HepG2 (cell line): ENCODE results near the gene FTCD.
"Not testable (repeated sequence)": the region's sequence is repeated elsewhere in the genome, so short reads cannot be mapped to it uniquely, and the experiment has no call there.

Experiments
- CHCHD3 ChIP-seq: sonication (generic); formaldehyde crosslinking; IDR thresholded peaks from 2 replicates; pipeline ENCODE4 v1.8.0; 2022; ENCODE audit warnings: mild to moderate bottlenecking, missing genetic modification reagents, moderate library complexity
- KDM4B ChIP-seq: sonication (generic); formaldehyde crosslinking; IDR thresholded peaks from 2 replicates; pipeline ENCODE4 v1.4.0; 2020; ENCODE audit warnings: missing genetic modification reagents
- POLR2A ChIP-seq, 2 experiments: IDR thresholded peaks; 2 replicates each; pipeline ENCODE4 v1.6.1; 2011; ENCODE audit warnings: low read depth in 2 of 2, low read length in 2 of 2, mild to moderate bottlenecking in 1 of 2, moderate library complexity in 1 of 2; ENCODE audit not compliant: insufficient read depth in 1 of 2

DNA sequence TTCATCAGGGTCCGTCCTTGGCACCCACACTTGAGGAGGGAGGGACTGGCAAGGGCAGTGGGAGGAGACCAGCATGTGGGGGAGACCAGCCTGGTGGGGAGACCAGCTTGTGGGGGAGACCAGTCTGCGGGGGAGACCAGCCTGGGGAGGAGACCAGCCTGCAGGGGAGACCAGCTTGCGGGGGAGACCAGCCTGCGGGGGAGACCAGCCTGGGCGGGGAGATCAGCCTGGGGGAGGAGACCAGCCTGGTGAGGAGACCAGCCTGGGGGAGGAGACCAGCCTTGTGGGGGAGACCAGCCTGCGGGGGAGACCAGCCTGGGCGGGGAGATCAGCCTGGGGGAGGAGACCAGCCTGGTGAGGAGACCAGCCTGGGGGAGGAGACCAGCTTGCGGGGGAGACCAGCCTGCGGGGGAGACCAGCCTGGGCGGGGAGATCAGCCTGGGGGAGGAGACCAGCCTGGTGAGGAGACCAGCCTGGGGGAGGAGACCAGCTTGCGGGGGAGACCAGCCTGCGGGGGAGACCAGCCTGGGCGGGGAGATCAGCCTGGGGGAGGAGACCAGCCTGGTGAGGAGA is 28.0 kb upstream of the FTCD start:
- not testable (repeated sequence) for TF ChIP-seq KDM4B (CRISPR knock-in tag); CHCHD3 (CRISPR knock-in tag); POLR2A (IDR thresholded peaks at IDR 0.05; ENCODE audit: insufficient read depth in 1 of 2, low read depth in 2 of 2, low read length in 2 of 2)
